Measurements from ENCODE around the gene DPP8. TPM values are rescaled to one million over a fixed set of nuclear protein-coding genes. Genes with fewer than 3 reads are reported as not detected.

The DPP8 gene
- total and polyA plus RNA-seq, 4 donors: 5.5 to 22.7 (median 17.5) TPM

GRCh38 chr15:65528461-65529060, 11.1 kb upstream of the DPP8 start:
- no peak for DNase-seq (ENCODE audit: low spot score)
- WGBS: 97% methylated on average over 20 of the region's 20 CpGs

GRCh38 chr15:65525622-65526021, 8.1 kb upstream of the DPP8 start:
- H3K9ac ChIP-seq (ENCODE audit: low read depth in 1 of 2, low read length in 2 of 2): no peak overlapping the region
- no peaks in the 10 kb centered on the region for H3K27me3 ChIP-seq (ENCODE audit: control insufficient read depth in 4 of 4, insufficient read depth in 4 of 4, low read length in 3 of 4)
- 60% methylated on average over 1 of the region's 1 CpG for WGBS
- no peak overlapping the region for H3K4me3 ChIP-seq (ENCODE audit: low read depth in 1 of 3, low read length in 3 of 3)
- no peak for DNase-seq (ENCODE audit: low spot score)
- TF ChIP-seq EGR1 (IDR thresholded peaks at IDR 0.05; ENCODE audit: low read depth in 2 of 2): no peak
- TF ChIP-seq, protein P1, sequence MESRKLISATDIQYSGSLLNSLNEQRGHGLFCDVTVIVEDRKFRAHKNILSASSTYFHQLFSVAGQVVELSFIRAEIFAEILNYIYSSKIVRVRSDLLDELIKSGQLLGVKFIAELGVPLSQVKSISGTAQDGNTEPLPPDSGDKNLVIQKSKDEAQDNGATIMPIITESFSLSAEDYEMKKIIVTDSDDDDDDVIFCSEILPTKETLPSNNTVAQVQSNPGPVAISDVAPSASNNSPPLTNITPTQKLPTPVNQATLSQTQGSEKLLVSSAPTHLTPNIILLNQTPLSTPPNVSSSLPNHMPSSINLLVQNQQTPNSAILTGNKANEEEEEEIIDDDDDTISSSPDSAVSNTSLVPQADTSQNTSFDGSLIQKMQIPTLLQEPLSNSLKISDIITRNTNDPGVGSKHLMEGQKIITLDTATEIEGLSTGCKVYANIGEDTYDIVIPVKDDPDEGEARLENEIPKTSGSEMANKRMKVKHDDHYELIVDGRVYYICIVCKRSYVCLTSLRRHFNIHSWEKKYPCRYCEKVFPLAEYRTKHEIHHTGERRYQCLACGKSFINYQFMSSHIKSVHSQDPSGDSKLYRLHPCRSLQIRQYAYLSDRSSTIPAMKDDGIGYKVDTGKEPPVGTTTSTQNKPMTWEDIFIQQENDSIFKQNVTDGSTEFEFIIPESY (IDR thresholded peaks at IDR 0.05): no peak
- TF ChIP-seq, protein P2, sequence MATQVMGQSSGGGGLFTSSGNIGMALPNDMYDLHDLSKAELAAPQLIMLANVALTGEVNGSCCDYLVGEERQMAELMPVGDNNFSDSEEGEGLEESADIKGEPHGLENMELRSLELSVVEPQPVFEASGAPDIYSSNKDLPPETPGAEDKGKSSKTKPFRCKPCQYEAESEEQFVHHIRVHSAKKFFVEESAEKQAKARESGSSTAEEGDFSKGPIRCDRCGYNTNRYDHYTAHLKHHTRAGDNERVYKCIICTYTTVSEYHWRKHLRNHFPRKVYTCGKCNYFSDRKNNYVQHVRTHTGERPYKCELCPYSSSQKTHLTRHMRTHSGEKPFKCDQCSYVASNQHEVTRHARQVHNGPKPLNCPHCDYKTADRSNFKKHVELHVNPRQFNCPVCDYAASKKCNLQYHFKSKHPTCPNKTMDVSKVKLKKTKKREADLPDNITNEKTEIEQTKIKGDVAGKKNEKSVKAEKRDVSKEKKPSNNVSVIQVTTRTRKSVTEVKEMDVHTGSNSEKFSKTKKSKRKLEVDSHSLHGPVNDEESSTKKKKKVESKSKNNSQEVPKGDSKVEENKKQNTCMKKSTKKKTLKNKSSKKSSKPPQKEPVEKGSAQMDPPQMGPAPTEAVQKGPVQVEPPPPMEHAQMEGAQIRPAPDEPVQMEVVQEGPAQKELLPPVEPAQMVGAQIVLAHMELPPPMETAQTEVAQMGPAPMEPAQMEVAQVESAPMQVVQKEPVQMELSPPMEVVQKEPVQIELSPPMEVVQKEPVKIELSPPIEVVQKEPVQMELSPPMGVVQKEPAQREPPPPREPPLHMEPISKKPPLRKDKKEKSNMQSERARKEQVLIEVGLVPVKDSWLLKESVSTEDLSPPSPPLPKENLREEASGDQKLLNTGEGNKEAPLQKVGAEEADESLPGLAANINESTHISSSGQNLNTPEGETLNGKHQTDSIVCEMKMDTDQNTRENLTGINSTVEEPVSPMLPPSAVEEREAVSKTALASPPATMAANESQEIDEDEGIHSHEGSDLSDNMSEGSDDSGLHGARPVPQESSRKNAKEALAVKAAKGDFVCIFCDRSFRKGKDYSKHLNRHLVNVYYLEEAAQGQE (IDR thresholded peaks at IDR 0.05): no peak
- TF ChIP-seq MAX (IDR thresholded peaks at IDR 0.05): no peak
- no peak for TF ChIP-seq ATF3 (IDR thresholded peaks at IDR 0.05)
- TF ChIP-seq, protein P3, sequence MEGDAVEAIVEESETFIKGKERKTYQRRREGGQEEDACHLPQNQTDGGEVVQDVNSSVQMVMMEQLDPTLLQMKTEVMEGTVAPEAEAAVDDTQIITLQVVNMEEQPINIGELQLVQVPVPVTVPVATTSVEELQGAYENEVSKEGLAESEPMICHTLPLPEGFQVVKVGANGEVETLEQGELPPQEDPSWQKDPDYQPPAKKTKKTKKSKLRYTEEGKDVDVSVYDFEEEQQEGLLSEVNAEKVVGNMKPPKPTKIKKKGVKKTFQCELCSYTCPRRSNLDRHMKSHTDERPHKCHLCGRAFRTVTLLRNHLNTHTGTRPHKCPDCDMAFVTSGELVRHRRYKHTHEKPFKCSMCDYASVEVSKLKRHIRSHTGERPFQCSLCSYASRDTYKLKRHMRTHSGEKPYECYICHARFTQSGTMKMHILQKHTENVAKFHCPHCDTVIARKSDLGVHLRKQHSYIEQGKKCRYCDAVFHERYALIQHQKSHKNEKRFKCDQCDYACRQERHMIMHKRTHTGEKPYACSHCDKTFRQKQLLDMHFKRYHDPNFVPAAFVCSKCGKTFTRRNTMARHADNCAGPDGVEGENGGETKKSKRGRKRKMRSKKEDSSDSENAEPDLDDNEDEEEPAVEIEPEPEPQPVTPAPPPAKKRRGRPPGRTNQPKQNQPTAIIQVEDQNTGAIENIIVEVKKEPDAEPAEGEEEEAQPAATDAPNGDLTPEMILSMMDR (IDR thresholded peaks at IDR 0.05; ENCODE audit: low read depth, low read length, missing input control): no peak
- no peak for TF ChIP-seq FOXA1 (IDR thresholded peaks at IDR 0.05)
- no peak for TF ChIP-seq JUND (IDR thresholded peaks at IDR 0.05)
- no peak for TF ChIP-seq YY1 (IDR thresholded peaks at IDR 0.05)
- TF ChIP-seq HNF4G (IDR thresholded peaks at IDR 0.05): no peak
- no peak for TF ChIP-seq RXRA (IDR thresholded peaks at IDR 0.05)
- no peak for TF ChIP-seq NR2F2 (IDR thresholded peaks at IDR 0.05)
- TF ChIP-seq GABPA (IDR thresholded peaks at IDR 0.05 in 1 of 2, conservative IDR thresholded peaks at IDR 0.05 in 1 of 2): no peak
- no peak for TF ChIP-seq FOXA2 (IDR thresholded peaks at IDR 0.05)
- TF ChIP-seq RAD21 (IDR thresholded peaks at IDR 0.05): no peak
- TF ChIP-seq HNF4A (conservative IDR thresholded peaks at IDR 0.05): no peak
- TF ChIP-seq SP1 (IDR thresholded peaks at IDR 0.05): no peak
- no peak overlapping the region for H3K27ac ChIP-seq (ENCODE audit: low read depth in 1 of 2, low read length in 2 of 2)
- H3K36me3 ChIP-seq (ENCODE audit: control insufficient read depth in 4 of 4, insufficient read depth in 3 of 4, low read depth in 1 of 4, low read length in 3 of 4): no peaks in the 10 kb centered on the region
- peaks cover 0 to 6% (median 3%) of the 10 kb centered on the region in 4 donors for H3K4me1 ChIP-seq (ENCODE audit: control insufficient read depth in 4 of 4, insufficient read depth in 4 of 4, low read length in 3 of 4)
- no peaks in the 10 kb centered on the region for H3K9me3 ChIP-seq (ENCODE audit: control insufficient read depth in 4 of 4, low read length in 3 of 4)

More at GRCh38 chr15:65528461-65529060, 11.1 kb upstream of the DPP8 start:
- Histone ChIP-seq H3K4me1 (ENCODE audit: control insufficient read depth in 4 of 4, insufficient read depth in 4 of 4, low read length in 3 of 4) (peaks cover 2 to 20% (median 9%) of the 10 kb centered on the region in 4 donors), H3K36me3 (ENCODE audit: control insufficient read depth in 4 of 4, insufficient read depth in 3 of 4, low read depth in 1 of 4, low read length in 3 of 4) (no peaks in the 10 kb centered on the region), H3K27ac (ENCODE audit: low read depth in 1 of 2, low read length in 2 of 2) (no peak overlapping the region), H3K27me3 (ENCODE audit: control insufficient read depth in 4 of 4, insufficient read depth in 4 of 4, low read length in 3 of 4) (no peaks in the 10 kb centered on the region), H3K9ac (ENCODE audit: low read depth in 1 of 2, low read length in 2 of 2) (no peak overlapping the region), H3K4me3 (ENCODE audit: low read depth in 1 of 3, low read length in 3 of 3) (no peak overlapping the region), H3K9me3 (ENCODE audit: control insufficient read depth in 4 of 4, low read length in 3 of 4) (no peaks in the 10 kb centered on the region)
- no peak for TF ChIP-seq HNF4A (conservative IDR thresholded peaks at IDR 0.05)
- TF ChIP-seq NR2F2 (IDR thresholded peaks at IDR 0.05): no peak
- TF ChIP-seq MAX (IDR thresholded peaks at IDR 0.05): no peak

Measured in liver (tissue), 9 donors.